Thoracic aorta (tissue), 2 donors: ENCODE data around the gene UTP20. TPM values are rescaled to one million over a fixed set of nuclear protein-coding genes. Genes with fewer than 3 reads are reported as not detected.

ENCODE experiments used
- ATAC-seq: fragments of 150-250 bp; one replicate; pipeline ENCODE4 v1.8.0; 2017; ENCODE audit warnings: low read depth; ENCODE audit not compliant: insufficient number of reproducible peaks, low FRiP score
- DNase-seq: peaks from one replicate; pipeline ENCODE4 v3.0.0-alpha.2; 2020; ENCODE audit warnings: low spot score
- H3K27ac ChIP-seq, 2 donors: fragments of 200-600 bp; sonication (generic); 1 replicate in 1 of 2; 2 replicates in 1 of 2; pipeline ENCODE4 v1.5.1; 2016; ENCODE audit warnings: mild to moderate bottlenecking in 2 of 2, moderate library complexity in 2 of 2
- H3K27me3 ChIP-seq: fragments of 200-600 bp; sonication (generic); replicated peaks from 2 replicates; pipeline ENCODE4 v1.6.0; 2016; ENCODE audit warnings: mild to moderate bottlenecking; ENCODE audit not compliant: insufficient read depth
- H3K36me3 ChIP-seq: fragments of 200-600 bp; sonication (generic); one replicate; pipeline ENCODE4 v1.5.1; 2016
- H3K4me1 ChIP-seq, 2 donors: fragments of 200-600 bp; sonication (generic); 1 replicate in 1 of 2; 2 replicates in 1 of 2; pipeline versions ENCODE4 v1.5.1 to v1.6.0; 2016; ENCODE audit warnings: low read depth in 2 of 2, mild to moderate bottlenecking in 1 of 2; ENCODE audit not compliant: control insufficient read depth in 1 of 2
- H3K4me3 ChIP-seq: fragments of 200-600 bp; sonication (generic); 2 replicates; pipeline ENCODE4 v1.5.1; 2016; ENCODE audit warnings: mild to moderate bottlenecking
- H3K9me3 ChIP-seq: fragments of 200-600 bp; sonication (generic); 2 replicates; pipeline ENCODE4 v1.5.1; 2016
- CTCF ChIP-seq: fragments of 200-600 bp; sonication (generic); IDR thresholded peaks from one replicate; pipeline ENCODE4 v1.5.1; 2019; ENCODE audit warnings: antibody characterized with exemption
- total RNA-seq, 2 donors: library from RNA; depleted of rRNA; stranded (reverse); fragments of >200 nt; gene quantifications; one replicate each; pipeline versions ENCODE4 v1.1.0 to v1.2.3, GENCODE V29; 2016

The UTP20 gene
- total RNA-seq, 2 donors from 2014 or later = 5.8 to 17.9 TPM

- H3K36me3 ChIP-seq = peaks cover 16% of the 10 kb centered on the region
- no peaks in the 10 kb centered on the region for H3K9me3 ChIP-seq
- no peak for TF ChIP-seq CTCF
- ATAC-seq (no peak), DNase-seq (no peak)
- H3K4me3 ChIP-seq = no peak overlapping the region
- no peaks in the 10 kb centered on the region for H3K27me3 ChIP-seq
- H3K27ac ChIP-seq = no peak overlapping the region
- no peaks in the 10 kb centered on the region for H3K4me1 ChIP-seq
Observed at GRCh38 chr12:101298426-101298825, 18.5 kb downstream of the UTP20 start.

GRCh38 chr12:101299346-101299745, 19.4 kb downstream of the UTP20 start:
- Histone ChIP-seq H3K4me3 (no peak overlapping the region), H3K27ac (no peak overlapping the region), H3K36me3 (peaks cover 17% of the 10 kb centered on the region)

GRCh38 chr12:101299931-101300330, 20.0 kb downstream of the UTP20 start:
- no peak for ATAC-seq
- DNase-seq = no peak
- peaks cover 17% of the 10 kb centered on the region for H3K36me3 ChIP-seq
- no peaks in the 10 kb centered on the region for H3K27me3 ChIP-seq
- H3K4me3 ChIP-seq = no peak overlapping the region
- no peaks in the 10 kb centered on the region for H3K9me3 ChIP-seq
- no peaks in the 10 kb centered on the region for H3K4me1 ChIP-seq
- no peak for TF ChIP-seq CTCF
- no peak overlapping the region for H3K27ac ChIP-seq

More at GRCh38 chr12:101299346-101299745, 19.4 kb downstream of the UTP20 start:
- Histone ChIP-seq H3K4me1 (no peaks in the 10 kb centered on the region), H3K27me3 (no peaks in the 10 kb centered on the region), H3K9me3 (no peaks in the 10 kb centered on the region)
- no peak for ATAC-seq
- DNase-seq = no peak
- TF ChIP-seq CTCF = no peak

GRCh38 chr12:101302741-101303140, 22.8 kb downstream of the UTP20 start:
- DNase-seq (no peak), ATAC-seq (no peak)
- H3K9me3 ChIP-seq = no peaks in the 10 kb centered on the region
- no peak for TF ChIP-seq CTCF
- no peak overlapping the region for H3K27ac ChIP-seq
- no peak overlapping the region for H3K4me3 ChIP-seq
- no peaks in the 10 kb centered on the region for H3K27me3 ChIP-seq
- peaks cover 21% of the 10 kb centered on the region for H3K36me3 ChIP-seq
- H3K4me1 ChIP-seq = no peaks in the 10 kb centered on the region

GRCh38 chr12:101305226-101305779, 25.4 kb downstream of the UTP20 start:
- Histone ChIP-seq H3K27ac (no peak overlapping the region), H3K4me3 (no peak overlapping the region), H3K4me1 (no peaks in the 10 kb centered on the region), H3K9me3 (no peaks in the 10 kb centered on the region), H3K27me3 (no peaks in the 10 kb centered on the region), H3K36me3 (peaks cover 35% of the 10 kb centered on the region)
- ATAC-seq = no peak
- TF ChIP-seq CTCF = no peak
- no peak for DNase-seq
